HUES64 (cell line): ENCODE results near the gene SLC7A4. TPM values are rescaled to one million over a fixed set of nuclear protein-coding genes. Genes with fewer than 3 reads are reported as not detected.
A peak's percentile ranks its signal among the peaks of the same experiment; 100 is the strongest.

Experiments
- H3K27ac ChIP-seq: 2 replicates; pipeline ENCODE4 v1.7.0; 2013; ENCODE audit warnings: low read depth, low read length, inconsistent platforms
- H3K27me3 ChIP-seq: 2 replicates; pipeline ENCODE4 v1.6.1; 2013; ENCODE audit warnings: mild to moderate bottlenecking, low read length; ENCODE audit not compliant: insufficient read depth
- H3K36me3 ChIP-seq: 2 replicates; pipeline ENCODE4 v1.6.1; 2013; ENCODE audit warnings: mild to moderate bottlenecking, low read length; ENCODE audit not compliant: insufficient read depth
- H3K4me1 ChIP-seq: 2 replicates; pipeline ENCODE4 v1.6.1; 2013; ENCODE audit warnings: mild to moderate bottlenecking, low read length, moderate library complexity; ENCODE audit not compliant: insufficient read depth
- H3K4me3 ChIP-seq: 2 replicates; pipeline ENCODE4 v1.5.1; 2013; ENCODE audit warnings: mild to moderate bottlenecking, low read length, moderate library complexity
- H3K9ac ChIP-seq: 2 replicates; pipeline ENCODE4 v1.6.1; 2013; ENCODE audit warnings: mild to moderate bottlenecking, low read depth, low read length
- H3K9me3 ChIP-seq: 2 replicates; pipeline ENCODE4 v1.6.1; 2013; ENCODE audit warnings: low read depth, low read length; ENCODE audit not compliant: insufficient read depth
- WGBS: fragments of 150-250, 120-280 bp; methylation state at CpG from one replicate; pipeline ENCODE4 v1.1.7; 2013; ENCODE audit warnings: missing lambda C conversion rate; 5-methylcytosine and 5-hydroxymethylcytosine counted together
- polyA plus RNA-seq, 2 experiments: library from polyadenylated mRNA; stranded (reverse); fragments of 50-300 nt; gene quantifications; one replicate each; pipeline ENCODE4 v1.2.3, GENCODE V29; 2013

SLC7A4 gene, protein sequence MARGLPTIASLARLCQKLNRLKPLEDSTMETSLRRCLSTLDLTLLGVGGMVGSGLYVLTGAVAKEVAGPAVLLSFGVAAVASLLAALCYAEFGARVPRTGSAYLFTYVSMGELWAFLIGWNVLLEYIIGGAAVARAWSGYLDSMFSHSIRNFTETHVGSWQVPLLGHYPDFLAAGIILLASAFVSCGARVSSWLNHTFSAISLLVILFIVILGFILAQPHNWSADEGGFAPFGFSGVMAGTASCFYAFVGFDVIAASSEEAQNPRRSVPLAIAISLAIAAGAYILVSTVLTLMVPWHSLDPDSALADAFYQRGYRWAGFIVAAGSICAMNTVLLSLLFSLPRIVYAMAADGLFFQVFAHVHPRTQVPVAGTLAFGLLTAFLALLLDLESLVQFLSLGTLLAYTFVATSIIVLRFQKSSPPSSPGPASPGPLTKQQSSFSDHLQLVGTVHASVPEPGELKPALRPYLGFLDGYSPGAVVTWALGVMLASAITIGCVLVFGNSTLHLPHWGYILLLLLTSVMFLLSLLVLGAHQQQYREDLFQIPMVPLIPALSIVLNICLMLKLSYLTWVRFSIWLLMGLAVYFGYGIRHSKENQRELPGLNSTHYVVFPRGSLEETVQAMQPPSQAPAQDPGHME
- polyA plus RNA-seq (2013, experiment 1 of 2) = 0.20 TPM
- polyA plus RNA-seq (2013, experiment 2 of 2) = 0.38 TPM

DNA sequence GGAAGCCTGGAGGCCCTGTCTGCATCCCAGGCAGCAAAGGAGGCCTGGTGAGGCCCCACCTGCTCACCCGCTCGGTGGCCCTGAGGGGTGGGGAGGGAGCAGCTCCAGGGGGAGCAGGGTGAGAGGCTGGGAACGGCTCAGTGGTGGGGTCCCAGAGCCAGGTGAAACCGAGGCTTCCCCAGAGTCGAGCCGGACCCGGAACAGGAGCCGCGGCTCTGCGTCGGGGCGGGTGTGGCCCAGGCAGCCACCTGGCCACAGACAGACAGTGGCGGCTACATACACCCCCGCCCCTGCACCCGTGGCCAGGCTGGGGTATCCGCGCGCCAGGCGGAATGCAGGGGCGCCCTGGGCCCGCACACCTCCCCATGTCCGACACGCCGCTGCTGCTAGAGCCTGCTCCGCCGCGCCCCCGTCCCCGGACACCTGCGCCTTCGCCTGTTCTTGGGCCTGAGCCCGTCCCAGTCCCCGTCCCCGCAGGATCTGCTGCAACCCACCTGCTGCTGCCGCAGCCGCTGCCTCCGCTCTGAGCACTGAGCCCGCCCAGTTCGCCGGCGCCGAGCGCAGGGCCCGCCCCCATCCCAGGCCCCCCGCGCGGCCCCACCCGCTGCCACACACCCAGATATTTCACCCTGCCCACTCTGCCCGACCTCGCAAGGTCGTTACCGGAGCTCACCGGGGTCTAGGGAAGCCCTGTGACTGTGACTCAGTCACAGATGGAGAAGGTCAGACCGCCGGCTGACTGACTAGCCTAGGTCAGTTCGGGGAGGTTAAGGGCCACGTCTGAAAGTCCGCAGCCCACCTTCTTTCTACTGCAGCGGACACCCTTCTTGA lies at the start of gene SLC7A4:
SLC7A4 (minus strand) TSS at position 525 of the 831 bp plus-strand sequence. CDS start 749 bp downstream, outside the sequence.
- WGBS = 4% methylated on average over 59 of the region's 59 CpGs
- Histone ChIP-seq H3K27me3 (peaks cover 33% of the 10 kb centered on the region), H3K9me3 (no peaks in the 10 kb centered on the region), H3K4me3 (peak within 1 kb of the TSS; percentile 57), H3K4me1 (no peaks in the 10 kb centered on the region), H3K36me3 (no peaks in the 10 kb centered on the region), H3K27ac (no peak within 1 kb of the TSS), H3K9ac (no peak within 1 kb of the TSS)

DNA sequence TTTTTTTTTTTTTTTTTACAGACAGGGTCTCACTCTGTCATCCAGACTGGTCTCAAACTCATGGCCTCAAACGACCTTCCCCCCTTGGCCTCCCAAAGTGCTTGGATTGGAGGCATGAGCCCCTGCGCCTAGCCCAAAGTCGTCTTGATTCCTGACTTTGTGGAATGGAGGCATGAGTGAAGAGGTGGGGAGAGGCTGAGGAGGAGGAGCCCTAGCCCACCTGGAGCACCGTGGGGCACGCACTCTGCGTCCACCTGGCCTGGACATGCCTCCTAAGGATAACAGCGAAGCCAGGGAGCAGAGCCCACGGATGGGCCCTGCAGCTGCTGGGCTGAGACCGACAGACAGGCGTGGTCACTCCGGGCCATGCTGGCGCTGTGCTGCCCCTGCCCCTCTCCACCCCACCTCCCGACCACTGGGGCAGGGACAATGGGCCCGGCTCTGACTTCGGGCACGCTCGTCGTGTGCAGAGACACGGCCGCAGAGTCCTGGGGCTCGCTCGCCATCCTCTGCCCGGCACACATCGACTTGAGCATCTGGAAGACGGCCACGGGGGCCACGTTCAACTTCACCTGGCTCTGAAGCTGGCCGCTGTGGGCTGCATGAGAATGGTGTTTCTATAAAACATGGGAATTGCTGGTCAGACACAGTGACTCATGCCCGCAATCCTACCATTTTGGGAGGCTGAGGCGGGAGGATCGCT lies 48.2 kb upstream of the SLC7A4 start:
- Histone ChIP-seq H3K9ac (no peak overlapping the region), H3K36me3 (no peaks in the 10 kb centered on the region), H3K4me3 (no peak overlapping the region), H3K27ac (no peak overlapping the region), H3K9me3 (no peaks in the 10 kb centered on the region), H3K27me3 (no peaks in the 10 kb centered on the region), H3K4me1 (no peaks in the 10 kb centered on the region)
- 93% methylated on average over 31 of the region's 31 CpGs for WGBS

DNA sequence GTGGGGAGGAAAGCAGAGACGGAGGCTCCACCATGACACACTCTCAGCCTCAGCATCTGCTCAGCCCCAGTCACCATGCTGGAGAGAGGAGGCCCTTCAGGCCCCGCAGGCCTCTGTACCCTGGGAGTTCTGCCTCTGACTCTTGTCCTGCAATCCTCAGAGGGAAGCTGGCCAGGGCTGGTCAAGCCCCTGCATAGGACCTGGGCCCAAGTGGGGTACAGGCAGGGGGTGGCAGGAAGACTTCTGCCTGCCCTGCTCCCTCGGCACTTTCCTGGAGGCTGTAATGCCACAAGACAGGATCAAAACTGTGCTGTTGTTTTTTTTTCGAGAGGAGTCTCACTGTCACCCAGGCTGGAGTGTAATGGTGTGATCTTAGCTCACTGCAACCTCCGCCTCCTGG lies 47.1 kb upstream of the SLC7A4 start:
- no peak overlapping the region for H3K4me3 ChIP-seq
- no peaks in the 10 kb centered on the region for H3K36me3 ChIP-seq
- no peaks in the 10 kb centered on the region for H3K9me3 ChIP-seq
- no peak overlapping the region for H3K27ac ChIP-seq
- 90% methylated on average over 5 of the region's 5 CpGs for WGBS
- H3K9ac ChIP-seq = no peak overlapping the region
- H3K4me1 ChIP-seq = no peaks in the 10 kb centered on the region
- no peaks in the 10 kb centered on the region for H3K27me3 ChIP-seq

DNA sequence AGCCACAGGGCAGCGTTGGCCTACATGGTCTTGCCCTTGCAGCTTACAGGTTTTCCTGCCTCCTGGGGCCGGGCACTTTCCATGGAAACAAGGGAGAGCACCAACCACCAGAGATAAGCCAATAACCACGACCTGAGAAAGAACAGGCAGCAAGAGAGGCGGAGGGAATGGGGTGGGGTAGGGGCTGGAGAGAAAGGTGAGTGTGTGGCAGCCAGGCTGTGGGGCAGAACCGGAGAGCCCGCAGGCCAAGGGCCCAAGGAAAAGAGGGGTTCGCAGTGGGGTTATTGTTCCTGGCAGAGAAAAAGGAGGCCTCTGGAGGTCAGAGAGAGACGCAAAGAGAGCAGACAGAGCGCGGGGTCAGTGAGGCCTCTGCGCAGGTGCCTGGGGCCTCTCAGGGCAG lies 46.6 kb upstream of the SLC7A4 start:
- Histone ChIP-seq H3K36me3 (no peaks in the 10 kb centered on the region), H3K4me1 (no peaks in the 10 kb centered on the region), H3K27ac (no peak overlapping the region), H3K9me3 (no peaks in the 10 kb centered on the region), H3K4me3 (no peak overlapping the region), H3K27me3 (no peaks in the 10 kb centered on the region), H3K9ac (no peak overlapping the region)
- WGBS = 86% methylated on average over 11 of the region's 11 CpGs

DNA sequence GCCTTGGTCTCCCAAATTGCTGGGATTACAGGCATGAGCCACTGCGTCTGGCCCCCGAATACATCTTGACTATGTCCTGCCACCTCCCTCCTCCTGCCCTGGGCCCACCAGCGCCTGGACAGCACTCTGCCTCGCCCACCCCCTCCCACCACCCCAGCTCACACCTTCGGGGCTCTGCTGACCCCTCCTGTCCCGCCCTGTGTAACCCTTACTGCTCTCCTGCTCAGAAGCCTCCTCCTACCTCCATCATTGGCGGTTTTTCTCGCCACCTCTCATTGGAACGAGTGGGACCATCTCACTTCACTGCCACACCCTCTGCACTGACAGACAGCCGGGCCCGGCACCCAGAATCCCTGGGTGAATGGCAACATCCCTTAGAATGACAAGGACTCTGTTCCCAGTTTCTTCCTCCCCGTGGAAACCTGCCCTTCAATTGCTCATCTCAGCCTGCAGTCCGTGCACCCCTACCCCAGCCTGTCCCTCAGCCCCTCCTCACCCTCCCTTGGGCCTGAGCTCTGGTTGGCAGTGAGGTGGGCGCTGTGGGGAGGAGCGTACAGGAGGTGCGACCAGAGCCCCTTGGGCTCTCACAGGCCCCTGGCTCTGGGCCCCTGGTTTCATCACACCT lies 45.6 kb upstream of the SLC7A4 start:
- H3K9ac ChIP-seq = no peak overlapping the region
- no peaks in the 10 kb centered on the region for H3K36me3 ChIP-seq
- H3K27me3 ChIP-seq = no peaks in the 10 kb centered on the region
- H3K4me3 ChIP-seq = no peak overlapping the region
- H3K27ac ChIP-seq = no peak overlapping the region
- no peaks in the 10 kb centered on the region for H3K4me1 ChIP-seq
- H3K9me3 ChIP-seq = no peaks in the 10 kb centered on the region
- WGBS = 89% methylated on average over 16 of the region's 16 CpGs

DNA sequence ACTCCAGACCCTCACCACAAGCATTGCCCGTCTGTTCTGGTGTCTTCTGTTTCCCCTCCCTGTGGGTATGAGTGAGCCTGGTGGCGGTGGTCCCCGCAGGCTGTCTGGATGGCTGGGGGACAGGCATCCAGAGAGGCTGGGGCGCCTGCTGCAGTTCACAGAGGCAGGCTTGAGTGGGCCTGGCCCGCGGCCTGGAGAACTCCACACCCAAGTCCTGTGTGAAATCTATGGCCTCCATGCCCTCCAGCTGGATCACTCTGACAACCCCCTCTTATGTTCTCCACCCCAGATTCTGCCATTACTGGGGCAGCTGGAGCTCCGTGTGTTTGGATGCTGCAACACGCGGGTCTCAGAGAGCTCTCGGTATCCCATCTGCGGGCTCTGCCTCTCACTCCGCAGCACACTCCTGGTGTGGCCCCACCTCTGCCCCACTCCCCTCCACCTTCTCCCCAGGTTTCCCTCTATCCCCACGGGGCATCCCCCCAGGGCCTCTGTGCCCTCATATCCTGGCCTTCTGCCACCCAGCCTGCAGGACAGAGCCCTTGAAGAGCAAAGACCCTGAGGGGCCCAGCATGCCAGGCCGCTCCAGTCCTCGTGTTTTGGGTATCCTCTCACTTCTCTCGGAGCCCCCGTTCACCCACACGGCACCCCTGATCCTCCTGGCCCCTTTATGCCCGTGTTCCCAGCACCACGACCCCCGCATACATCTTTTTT lies 44.7 kb upstream of the SLC7A4 start:
- 93% methylated on average over 21 of the region's 21 CpGs for WGBS
- H3K9ac ChIP-seq = no peak overlapping the region
- H3K9me3 ChIP-seq = no peaks in the 10 kb centered on the region
- H3K4me1 ChIP-seq = no peaks in the 10 kb centered on the region
- no peak overlapping the region for H3K4me3 ChIP-seq
- no peak overlapping the region for H3K27ac ChIP-seq
- no peaks in the 10 kb centered on the region for H3K36me3 ChIP-seq
- no peaks in the 10 kb centered on the region for H3K27me3 ChIP-seq

DNA sequence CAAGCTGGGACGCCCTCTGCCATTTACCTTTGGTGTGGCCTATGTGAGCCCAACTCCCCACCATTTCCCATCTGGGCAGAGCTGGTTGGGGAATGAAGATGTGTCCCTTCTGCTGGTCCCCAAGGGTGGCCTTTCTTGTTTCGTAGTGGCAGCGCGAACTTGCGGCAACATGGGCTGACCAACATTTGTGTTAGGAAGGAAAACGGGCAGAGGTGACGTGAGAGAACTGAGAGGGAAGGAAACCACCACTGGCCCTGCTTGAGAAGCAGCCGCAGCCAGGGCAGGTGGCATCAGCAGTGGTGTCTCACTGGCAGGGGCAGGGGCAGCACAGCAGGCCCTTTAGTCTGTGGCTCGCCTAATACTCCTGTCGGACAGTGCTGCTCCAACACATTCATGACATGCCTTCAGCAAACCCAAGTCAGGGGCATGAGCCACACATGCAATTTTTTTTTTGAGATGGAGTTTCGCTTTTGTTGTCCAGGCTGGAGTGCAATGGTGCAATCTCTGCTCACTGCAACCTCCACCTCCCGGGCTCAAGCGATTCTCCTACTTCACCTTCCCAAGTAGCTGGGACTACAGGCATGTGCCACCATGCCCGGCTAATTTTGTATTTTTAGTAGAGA lies 43.3 kb upstream of the SLC7A4 start:
- no peak overlapping the region for H3K9ac ChIP-seq
- no peaks in the 10 kb centered on the region for H3K4me1 ChIP-seq
- no peaks in the 10 kb centered on the region for H3K27me3 ChIP-seq
- no peaks in the 10 kb centered on the region for H3K9me3 ChIP-seq
- WGBS = 94% methylated on average over 14 of the region's 14 CpGs
- no peaks in the 10 kb centered on the region for H3K36me3 ChIP-seq
- no peak overlapping the region for H3K4me3 ChIP-seq
- H3K27ac ChIP-seq = no peak overlapping the region

DNA sequence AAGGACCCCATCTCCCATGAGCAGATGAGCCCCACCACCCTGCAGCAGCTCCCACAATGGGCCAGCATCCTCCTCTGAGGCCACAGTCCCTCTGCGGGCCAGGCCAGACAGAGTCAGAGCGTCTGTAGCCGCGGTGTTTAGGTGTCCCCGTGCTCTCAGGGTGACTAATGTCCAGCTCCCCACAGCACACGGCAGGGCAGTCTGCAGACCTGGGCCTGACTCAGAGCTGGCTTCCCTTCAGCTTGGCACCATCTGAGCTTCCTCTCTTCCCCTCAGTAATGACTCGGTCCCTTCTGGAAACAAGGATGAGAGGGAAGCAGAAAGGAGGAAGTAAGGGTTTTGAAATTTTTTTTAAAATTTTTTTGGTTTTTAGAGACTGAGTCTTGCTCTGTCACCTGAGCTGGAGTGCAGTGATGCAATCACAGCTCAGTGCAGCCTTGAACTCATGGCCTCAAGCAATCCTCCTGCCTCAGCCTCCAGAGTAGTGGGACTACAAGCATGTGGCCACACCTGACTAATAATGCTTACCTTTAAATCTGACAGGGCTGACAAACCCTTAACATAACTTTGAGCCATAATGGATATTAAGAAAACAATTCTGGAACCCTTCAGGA lies 41.8 kb upstream of the SLC7A4 start:
- no peak overlapping the region for H3K9ac ChIP-seq
- no peaks in the 10 kb centered on the region for H3K9me3 ChIP-seq
- H3K27ac ChIP-seq = no peak overlapping the region
- no peaks in the 10 kb centered on the region for H3K36me3 ChIP-seq
- no peaks in the 10 kb centered on the region for H3K4me1 ChIP-seq
- no peak overlapping the region for H3K4me3 ChIP-seq
- 77% methylated on average over 7 of the region's 7 CpGs for WGBS
- no peaks in the 10 kb centered on the region for H3K27me3 ChIP-seq

DNA sequence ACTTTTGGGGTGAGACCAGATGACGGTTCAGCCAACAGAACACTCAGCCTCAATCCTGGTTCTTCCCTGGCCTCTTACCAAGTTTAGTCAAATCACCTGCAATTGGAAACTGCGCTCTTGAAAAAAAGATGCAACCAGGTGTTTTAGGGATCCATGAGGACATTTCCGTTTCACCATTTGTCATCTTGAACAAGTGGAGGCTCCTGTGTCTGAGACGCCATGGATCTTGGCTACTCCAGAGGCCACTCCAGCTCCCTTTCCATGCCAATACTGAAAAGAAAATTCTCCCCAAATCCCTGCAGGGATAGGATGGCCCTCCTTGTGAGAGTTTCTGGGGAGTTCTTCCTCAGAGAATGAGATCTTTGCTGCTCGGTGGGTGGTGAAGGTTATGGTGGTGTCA lies 41.1 kb upstream of the SLC7A4 start:
- H3K4me3 ChIP-seq = no peak overlapping the region
- no peaks in the 10 kb centered on the region for H3K4me1 ChIP-seq
- H3K36me3 ChIP-seq = no peaks in the 10 kb centered on the region
- no peaks in the 10 kb centered on the region for H3K27me3 ChIP-seq
- H3K9me3 ChIP-seq = no peaks in the 10 kb centered on the region
- H3K27ac ChIP-seq = no peak overlapping the region
- 94% methylated on average over 5 of the region's 5 CpGs for WGBS
- no peak overlapping the region for H3K9ac ChIP-seq
